NCI-H446 (cell line): Measurements from ENCODE around the gene LAMC2.

Experiments used
- DNase-seq, 2 experiments: peaks; one replicate each; lab custom pipeline; 2025; lab: John Stamatoyannopoulos, UW

LAMC2 gene

GRCh38 chr1:183214021-183214970 lies 28.2 kb downstream of the LAMC2 start:
- DNase-seq = no peak

GRCh38 chr1:183215076-183215720 lies 29.1 kb downstream of the LAMC2 start:
- peak in 1 of 2 experiments; percentile 18 for DNase-seq

- peak in 1 of 2 experiments; percentile 37 for DNase-seq
Observed at GRCh38 chr1:183215936-183216335, 29.9 kb downstream of the LAMC2 start.

- peak; percentile 20 to 82 for DNase-seq
Observed at GRCh38 chr1:183218027-183218618, 32.1 kb downstream of the LAMC2 start.

- peak in 1 of 2 experiments; percentile 77 for DNase-seq
Observed at GRCh38 chr1:183218971-183219615, 33.0 kb downstream of the LAMC2 start.

- no peak for DNase-seq
Observed at GRCh38 chr1:183219616-183220009, 33.5 kb downstream of the LAMC2 start.

GRCh38 chr1:183222909-183223308 lies 36.8 kb downstream of the LAMC2 start:
- DNase-seq = no peak

- no peak for DNase-seq
Observed at GRCh38 chr1:183223467-183223866, 37.4 kb downstream of the LAMC2 start.

- no peak for DNase-seq
Observed at GRCh38 chr1:183226361-183226760, 40.3 kb downstream of the LAMC2 start.

GRCh38 chr1:183226963-183227362 lies 40.9 kb downstream of the LAMC2 start:
- no peak for DNase-seq

GRCh38 chr1:183227422-183228346 lies 41.6 kb downstream of the LAMC2 start:
- DNase-seq = peak; percentile 47 to 69

GRCh38 chr1:183228347-183229220 lies 42.5 kb downstream of the LAMC2 start:
- no peak for DNase-seq

GRCh38 chr1:183230413-183230812 lies 44.3 kb downstream of the LAMC2 start:
- no peak for DNase-seq

GRCh38 chr1:183231545-183231944 lies 45.5 kb downstream of the LAMC2 start:
- no peak for DNase-seq

GRCh38 chr1:183233113-183233512 lies 47.0 kb downstream of the LAMC2 start:
- DNase-seq = no peak

GRCh38 chr1:183234660-183235476 lies 48.8 kb downstream of the LAMC2 start:
- peak; percentile 83 to 85 for DNase-seq

- DNase-seq = no peak
Observed at GRCh38 chr1:183235503-183235902, 49.4 kb downstream of the LAMC2 start.

- DNase-seq = no peak
Observed at GRCh38 chr1:183236158-183236725, 50.2 kb downstream of the LAMC2 start.

GRCh38 chr1:183237046-183237445 lies 51.0 kb downstream of the LAMC2 start:
- no peak for DNase-seq
